ENCODE measurements around the gene SLC25A25. TPM values are rescaled to one million over a fixed set of nuclear protein-coding genes. Genes with fewer than 3 reads are reported as not detected.
A peak's percentile ranks its signal among the peaks of the same experiment; 100 is the strongest.

SLC25A25 gene
- total and polyA plus RNA-seq, 12 donors: 2.3 to 20.7 (median 6.8) TPM

GRCh38 chr9:128081056-128081455 lies 13.0 kb downstream of the SLC25A25 start:
- Histone ChIP-seq H3K27ac (peak overlapping the region in 9 of 10 donors; percentile 9 to 60 (median 50)), H3K9me3 (no peaks in the 10 kb centered on the region), H3K27me3 (no peaks in the 10 kb centered on the region), H3K36me3 (peaks cover 0 to 12% (median 0%) of the 10 kb centered on the region in 9 donors), H3K4me1 (peaks cover 0 to 58% (median 29%) of the 10 kb centered on the region in 9 donors), H3K4me3 (no peak overlapping the region)
- intact Hi-C loops (cut with DNase I): no loop called here
- peak in 1 of 2 donors; percentile 51 for DNase-seq
- peak; percentile 61 to 87 (median 68) for ATAC-seq
- no peak for TF ChIP-seq CTCF (IDR thresholded peaks at IDR 0.05)
- 63 to 66% methylated on average over 3 of the region's 3 CpGs for WGBS, 2 donors

DNA sequence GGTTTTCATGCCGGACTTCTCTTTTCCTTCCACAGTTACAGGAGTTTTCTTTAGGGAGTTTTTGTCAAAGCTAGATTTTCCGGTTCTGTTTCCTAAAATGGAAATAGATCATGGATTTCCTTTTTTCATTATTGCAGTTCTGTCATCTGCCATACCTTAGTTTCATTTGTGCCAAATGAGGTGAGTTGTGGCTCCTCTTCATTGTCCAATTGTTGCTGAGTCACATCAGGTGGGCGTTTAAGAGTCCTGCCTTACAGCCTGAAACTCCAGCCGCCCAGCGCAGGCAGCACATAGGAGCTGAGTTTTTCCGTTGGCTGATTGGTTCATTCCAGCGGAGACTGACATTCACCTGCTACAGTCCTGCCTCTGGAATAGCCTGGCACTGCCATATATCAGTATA lies 14.1 kb downstream of the SLC25A25 start:
- Histone ChIP-seq H3K4me3 (no peak overlapping the region), H3K4me1 (peaks cover 0 to 57% (median 29%) of the 10 kb centered on the region in 9 donors), H3K27ac (peak overlapping the region in 9 of 10 donors; percentile 5 to 60 (median 37)), H3K9me3 (no peaks in the 10 kb centered on the region), H3K27me3 (no peaks in the 10 kb centered on the region), H3K36me3 (peaks cover 0 to 12% (median 0%) of the 10 kb centered on the region in 9 donors)
- intact Hi-C loops (cut with DNase I): no loop called here
- ATAC-seq: no peak
- no peak for DNase-seq
- no peak for TF ChIP-seq CTCF (IDR thresholded peaks at IDR 0.05)
- 63 to 70% methylated on average over 7 of the region's 7 CpGs for WGBS, 2 donors

GRCh38 chr9:128084746-128085145 lies 16.7 kb downstream of the SLC25A25 start:
- no peak for TF ChIP-seq CTCF (IDR thresholded peaks at IDR 0.05)
- DNase-seq (no peak), ATAC-seq (no peak)
- Histone ChIP-seq H3K27me3 (no peaks in the 10 kb centered on the region), H3K36me3 (peaks cover 0 to 19% (median 0%) of the 10 kb centered on the region in 9 donors), H3K9me3 (no peaks in the 10 kb centered on the region), H3K27ac (no peak overlapping the region), H3K4me3 (no peak overlapping the region), H3K4me1 (peaks cover 0 to 38% (median 18%) of the 10 kb centered on the region in 9 donors)
- intact Hi-C loops (cut with DNase I): no loop called here
- WGBS, 2 donors: 96 to 97% methylated on average over 4 of the region's 4 CpGs

DNA sequence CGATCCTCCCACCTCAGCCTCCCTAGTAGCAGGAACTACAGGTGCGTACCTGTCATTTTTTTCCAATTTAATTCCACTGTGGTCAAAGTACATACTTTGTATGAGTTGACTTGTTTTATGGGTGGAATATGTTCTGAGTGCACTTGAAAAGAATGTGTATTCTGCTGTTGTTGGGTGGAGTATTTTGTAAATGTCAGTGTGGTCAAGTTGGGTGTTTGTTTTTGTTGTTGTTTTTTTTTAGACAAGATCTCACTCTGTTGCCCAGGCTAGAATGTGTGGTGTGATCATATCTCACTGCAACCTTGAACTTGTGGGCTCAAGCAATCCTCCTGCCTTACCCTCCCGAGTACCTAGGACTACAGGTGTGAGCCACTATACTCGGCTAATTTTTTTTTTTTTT lies 17.9 kb downstream of the SLC25A25 start:
- DNase-seq: no peak
- Histone ChIP-seq H3K36me3 (peaks cover 0 to 19% (median 0%) of the 10 kb centered on the region in 9 donors), H3K27me3 (no peaks in the 10 kb centered on the region), H3K27ac (no peak overlapping the region), H3K4me3 (no peak overlapping the region), H3K4me1 (peaks cover 0 to 37% (median 20%) of the 10 kb centered on the region in 9 donors), H3K9me3 (no peaks in the 10 kb centered on the region)
- intact Hi-C loops (cut with DNase I): no loop called here
- ATAC-seq: no peak
- WGBS, 2 donors: 93 to 97% methylated on average over 4 of the region's 4 CpGs
- no peak for TF ChIP-seq CTCF (IDR thresholded peaks at IDR 0.05)
